ENCODE data around the gene DIS3L2. TPM values are rescaled to one million over a fixed set of nuclear protein-coding genes. Genes with fewer than 3 reads are reported as not detected.

DIS3L2 gene
- total RNA-seq, 4 donors from 2014 or later, result 16.1 to 26.7 (median 22.0) TPM

DNA sequence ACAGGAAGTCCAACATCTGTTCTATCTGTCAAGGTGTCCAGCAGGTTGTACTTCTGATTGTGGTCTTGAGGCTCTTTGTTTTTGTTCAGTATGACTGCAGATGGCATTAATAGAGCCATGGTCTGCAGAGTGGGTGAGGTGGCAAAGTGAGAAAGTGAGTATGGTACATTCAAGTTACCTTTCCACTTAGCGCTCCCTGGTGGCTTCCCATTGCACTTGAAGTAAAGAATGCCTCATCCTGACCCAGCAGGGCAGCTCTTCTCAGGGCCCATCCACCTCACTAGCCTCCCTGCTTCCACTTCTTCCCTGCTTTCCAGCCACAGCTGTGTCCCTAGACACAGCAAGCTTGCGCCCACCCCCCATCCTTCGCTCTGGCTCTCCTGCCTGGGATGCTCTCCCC lies 269.0 kb downstream of the DIS3L2 start:
- H3K27me3 ChIP-seq, result no peaks in the 10 kb centered on the region
- no peak overlapping the region for H3K4me3 ChIP-seq
- no peaks in the 10 kb centered on the region for H3K9me3 ChIP-seq
- H3K27ac ChIP-seq (replicated peaks in 1 of 4), result no peak overlapping the region
- H3K36me3 ChIP-seq, result no peaks in the 10 kb centered on the region
- TF ChIP-seq, protein P1, sequence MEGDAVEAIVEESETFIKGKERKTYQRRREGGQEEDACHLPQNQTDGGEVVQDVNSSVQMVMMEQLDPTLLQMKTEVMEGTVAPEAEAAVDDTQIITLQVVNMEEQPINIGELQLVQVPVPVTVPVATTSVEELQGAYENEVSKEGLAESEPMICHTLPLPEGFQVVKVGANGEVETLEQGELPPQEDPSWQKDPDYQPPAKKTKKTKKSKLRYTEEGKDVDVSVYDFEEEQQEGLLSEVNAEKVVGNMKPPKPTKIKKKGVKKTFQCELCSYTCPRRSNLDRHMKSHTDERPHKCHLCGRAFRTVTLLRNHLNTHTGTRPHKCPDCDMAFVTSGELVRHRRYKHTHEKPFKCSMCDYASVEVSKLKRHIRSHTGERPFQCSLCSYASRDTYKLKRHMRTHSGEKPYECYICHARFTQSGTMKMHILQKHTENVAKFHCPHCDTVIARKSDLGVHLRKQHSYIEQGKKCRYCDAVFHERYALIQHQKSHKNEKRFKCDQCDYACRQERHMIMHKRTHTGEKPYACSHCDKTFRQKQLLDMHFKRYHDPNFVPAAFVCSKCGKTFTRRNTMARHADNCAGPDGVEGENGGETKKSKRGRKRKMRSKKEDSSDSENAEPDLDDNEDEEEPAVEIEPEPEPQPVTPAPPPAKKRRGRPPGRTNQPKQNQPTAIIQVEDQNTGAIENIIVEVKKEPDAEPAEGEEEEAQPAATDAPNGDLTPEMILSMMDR (IDR thresholded peaks at IDR 0.05), result peak in 1 of 3 experiments; percentile 5
- TF ChIP-seq POLR2A (IDR thresholded peaks at IDR 0.05; ENCODE audit: low read depth), result no peak
- H3K4me1 ChIP-seq, result peaks cover 5 to 18% (median 14%) of the 10 kb centered on the region in 4 donors
- 98% methylated on average over 3 of the region's 3 CpGs for whole genome bisulfite sequencing
- intact Hi-C loops (cut with DNase I), result no loop called here
- no peak for DNase-seq (ENCODE audit: extremely low spot score)

DNA sequence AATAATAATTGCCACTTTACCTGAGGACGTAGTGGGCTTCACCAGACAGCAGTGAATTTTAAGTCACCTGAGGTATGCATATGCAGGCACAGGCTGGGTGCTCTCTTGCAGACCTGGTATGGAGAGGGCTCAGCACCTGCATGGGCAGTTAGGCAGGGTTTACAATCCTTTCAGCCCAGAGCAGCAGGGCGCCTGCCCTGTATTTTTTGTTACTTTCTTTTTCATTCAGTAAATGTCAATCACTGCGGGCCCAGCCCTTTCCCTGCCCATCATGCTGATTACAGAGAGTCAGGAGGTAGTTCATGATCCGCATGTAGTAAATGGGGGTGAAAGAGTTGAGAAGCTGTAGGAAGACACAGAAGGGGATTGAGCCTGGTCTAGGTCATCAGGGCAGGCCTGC lies 270.0 kb downstream of the DIS3L2 start:
- Histone ChIP-seq H3K27ac (replicated peaks in 1 of 4) (no peak overlapping the region), H3K4me3 (no peak overlapping the region), H3K36me3 (no peaks in the 10 kb centered on the region), H3K4me1 (peaks cover 5 to 25% (median 21%) of the 10 kb centered on the region in 4 donors), H3K27me3 (no peaks in the 10 kb centered on the region), H3K9me3 (no peaks in the 10 kb centered on the region)
- no peak for DNase-seq (ENCODE audit: extremely low spot score)
- TF ChIP-seq, protein P1 (IDR thresholded peaks at IDR 0.05), result no peak
- TF ChIP-seq EP300 (IDR thresholded peaks at IDR 0.05), result no peak
- TF ChIP-seq POLR2A (IDR thresholded peaks at IDR 0.05; ENCODE audit: low read depth), result no peak
- no peak for TF ChIP-seq POLR2AphosphoS5 (IDR thresholded peaks at IDR 0.05)
- whole genome bisulfite sequencing, result 98% methylated on average over 4 of the region's 4 CpGs
- intact Hi-C loops (cut with DNase I), result no loop called here

DNA sequence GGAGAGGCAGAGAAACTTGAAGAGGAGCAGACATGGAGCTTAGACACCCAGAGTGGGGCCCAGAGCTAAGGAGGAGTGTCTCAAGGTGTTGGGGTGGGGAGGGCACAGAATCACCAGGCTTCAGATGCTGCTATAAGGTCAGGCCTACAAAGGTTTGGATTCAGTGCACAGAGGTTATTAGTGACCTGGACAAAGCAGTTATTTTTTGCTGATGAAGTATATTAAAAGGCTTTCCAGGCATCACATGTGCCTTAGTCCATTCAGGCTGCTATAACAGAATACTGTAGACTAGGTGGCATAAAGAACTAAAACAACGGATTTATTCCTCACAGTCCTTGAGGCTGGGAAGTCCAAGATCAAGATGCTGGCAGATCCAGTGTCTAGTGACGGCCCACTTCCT lies 271.4 kb downstream of the DIS3L2 start:
- WGBS, result 80% methylated on average over 2 of the region's 2 CpGs
- peaks cover 0 to 2% (median 0%) of the 10 kb centered on the region in 4 donors for H3K36me3 ChIP-seq
- no peak overlapping the region for H3K4me3 ChIP-seq
- H3K4me1 ChIP-seq, result peaks cover 5 to 25% (median 21%) of the 10 kb centered on the region in 4 donors
- no peaks in the 10 kb centered on the region for H3K27me3 ChIP-seq
- H3K9me3 ChIP-seq, result no peaks in the 10 kb centered on the region
- H3K27ac ChIP-seq (replicated peaks in 1 of 4), result no peak overlapping the region
- no peak for TF ChIP-seq POLR2A (IDR thresholded peaks at IDR 0.05; ENCODE audit: low read depth)
- TF ChIP-seq POLR2AphosphoS5 (IDR thresholded peaks at IDR 0.05), result no peak
- TF ChIP-seq EP300 (IDR thresholded peaks at IDR 0.05), result no peak
- TF ChIP-seq, protein P1 (IDR thresholded peaks at IDR 0.05), result no peak
- intact Hi-C loops (cut with DNase I), result no loop called here
- no peak for DNase-seq (ENCODE audit: extremely low spot score)

DNA sequence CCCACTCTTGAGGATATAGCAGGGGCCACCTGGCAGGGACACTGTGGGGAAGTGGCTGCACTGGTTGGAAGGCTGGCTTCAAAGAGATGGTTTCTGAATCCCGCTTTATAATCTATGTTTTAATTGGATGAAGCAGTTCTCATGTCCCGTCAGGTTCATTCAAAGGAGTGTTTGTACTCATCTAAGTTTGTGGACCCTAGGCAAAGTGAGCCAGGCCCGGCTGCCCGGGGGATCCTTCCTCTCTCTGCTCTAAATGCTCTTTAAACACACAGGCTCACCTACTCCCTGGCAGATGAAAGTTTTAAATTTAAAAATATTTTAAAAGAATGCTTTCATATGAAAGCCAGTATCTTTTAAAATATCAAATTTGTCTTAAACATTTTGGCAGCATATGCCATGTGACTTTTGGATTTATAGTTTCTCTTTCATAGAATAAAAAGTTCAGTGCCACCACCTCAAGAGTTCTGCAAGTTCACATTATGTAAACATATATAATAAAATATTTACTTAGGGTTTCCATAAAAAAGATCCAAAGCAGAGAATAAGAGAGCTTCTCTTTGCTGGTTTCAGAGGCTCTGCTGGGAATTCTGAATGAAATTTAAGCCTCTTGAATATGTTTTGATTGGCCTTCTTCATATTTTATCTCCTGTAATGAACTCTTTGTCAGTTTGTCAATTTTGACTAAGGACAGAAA lies 273.6 kb downstream of the DIS3L2 start:
- DNase-seq (ENCODE audit: extremely low spot score), result no peak
- H3K27ac ChIP-seq (replicated peaks in 1 of 4), result no peak overlapping the region
- 68% methylated on average over 4 of the region's 4 CpGs for WGBS
- peaks cover 0 to 23% (median 14%) of the 10 kb centered on the region in 4 donors for H3K36me3 ChIP-seq
- no peak overlapping the region for H3K4me3 ChIP-seq
- TF ChIP-seq POLR2A (IDR thresholded peaks at IDR 0.05; ENCODE audit: low read depth) (no peak), EP300 (IDR thresholded peaks at IDR 0.05) (no peak), POLR2AphosphoS5 (IDR thresholded peaks at IDR 0.05) (no peak)
- TF ChIP-seq, protein P1 (IDR thresholded peaks at IDR 0.05), result no peak
- no peaks in the 10 kb centered on the region for H3K27me3 ChIP-seq
- peaks cover 0 to 19% (median 16%) of the 10 kb centered on the region in 4 donors for H3K4me1 ChIP-seq
- H3K9me3 ChIP-seq, result no peaks in the 10 kb centered on the region
- intact Hi-C loops (cut with DNase I), result no loop called here

DNA sequence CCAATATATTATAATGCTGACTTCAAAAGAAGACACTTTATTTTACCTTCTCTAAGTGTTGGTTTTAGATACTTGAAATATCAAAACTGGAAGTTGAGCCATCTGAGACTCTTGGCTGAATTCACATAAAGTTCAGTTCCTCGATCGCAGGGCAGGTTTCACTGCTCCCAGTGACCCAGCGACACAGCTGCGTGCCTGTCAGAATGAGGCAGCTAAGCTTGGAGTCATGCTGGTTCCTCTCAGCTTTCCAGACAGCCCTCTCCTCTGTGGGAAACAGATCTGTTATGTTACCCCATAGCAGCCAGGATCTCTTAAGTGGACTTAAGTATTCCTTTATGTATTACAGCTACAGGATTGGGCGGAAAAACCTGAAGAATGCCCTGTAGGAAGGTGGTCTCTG lies 274.2 kb downstream of the DIS3L2 start:
- Histone ChIP-seq H3K4me3 (no peak overlapping the region), H3K36me3 (peaks cover 0 to 30% (median 15%) of the 10 kb centered on the region in 4 donors), H3K27me3 (no peaks in the 10 kb centered on the region), H3K4me1 (peaks cover 0 to 19% (median 16%) of the 10 kb centered on the region in 4 donors), H3K9me3 (no peaks in the 10 kb centered on the region), H3K27ac (replicated peaks in 1 of 4) (no peak overlapping the region)
- no peak for DNase-seq (ENCODE audit: extremely low spot score)
- 80% methylated on average over 5 of the region's 5 CpGs for WGBS
- TF ChIP-seq POLR2A (IDR thresholded peaks at IDR 0.05; ENCODE audit: low read depth), result no peak
- no peak for TF ChIP-seq EP300 (IDR thresholded peaks at IDR 0.05)
- TF ChIP-seq, protein P1 (IDR thresholded peaks at IDR 0.05), result no peak
- TF ChIP-seq POLR2AphosphoS5 (IDR thresholded peaks at IDR 0.05), result no peak
- intact Hi-C loops (cut with DNase I), result no loop called here

Data from esophagus muscularis mucosa (tissue), 4 donors.